Pons (tissue), 1 donor: ENCODE data around the gene ALPL.
A peak's percentile ranks its signal among the peaks of the same experiment; 100 is the strongest.
"Not testable (repeated sequence)": the region's sequence is repeated elsewhere in the genome, so short reads cannot be mapped to it uniquely, and the experiment has no call there.

Source experiments
- DNase-seq: peaks from one replicate; pipeline ENCODE4 v3.0.0-alpha.2; 2016; ENCODE audit warnings: low spot score

Gene ALPL

DNA sequence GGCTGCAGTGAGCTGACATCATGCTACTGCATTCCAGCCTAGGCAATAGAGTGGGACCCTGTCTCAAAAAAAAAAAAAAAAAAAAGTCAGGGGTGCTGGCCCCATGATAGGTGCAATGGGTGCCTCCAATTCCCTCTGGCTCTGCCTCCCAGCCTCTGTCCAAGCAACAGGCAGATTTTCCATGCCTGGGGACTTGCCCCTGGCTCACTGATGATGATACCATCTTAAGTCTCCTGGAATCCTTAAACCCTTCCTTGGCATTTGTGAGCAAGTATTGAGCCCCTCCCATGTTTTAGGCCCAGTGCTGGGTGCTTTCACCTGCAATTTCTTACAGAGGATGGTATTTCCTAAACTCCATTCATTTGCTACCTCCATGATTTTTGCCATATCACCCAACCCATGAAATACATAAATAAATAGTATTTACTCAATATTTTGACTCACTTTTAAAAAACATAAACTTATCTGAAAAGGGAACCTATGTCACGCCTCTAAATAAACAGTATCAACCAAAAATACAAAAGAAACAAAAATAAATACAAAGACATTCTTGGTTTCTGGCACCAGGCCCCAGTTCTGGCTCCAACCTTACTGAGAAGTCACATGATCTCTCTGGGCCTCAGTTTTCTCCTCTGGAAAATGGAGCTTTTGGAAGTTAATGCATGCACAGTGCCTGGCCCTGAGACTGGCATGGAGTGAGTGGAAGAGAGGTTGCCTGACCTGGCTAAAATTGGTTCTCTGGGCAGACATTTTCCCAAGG, 1.5 kb upstream of the ALPL start:
- DNase-seq: no peak

DNA sequence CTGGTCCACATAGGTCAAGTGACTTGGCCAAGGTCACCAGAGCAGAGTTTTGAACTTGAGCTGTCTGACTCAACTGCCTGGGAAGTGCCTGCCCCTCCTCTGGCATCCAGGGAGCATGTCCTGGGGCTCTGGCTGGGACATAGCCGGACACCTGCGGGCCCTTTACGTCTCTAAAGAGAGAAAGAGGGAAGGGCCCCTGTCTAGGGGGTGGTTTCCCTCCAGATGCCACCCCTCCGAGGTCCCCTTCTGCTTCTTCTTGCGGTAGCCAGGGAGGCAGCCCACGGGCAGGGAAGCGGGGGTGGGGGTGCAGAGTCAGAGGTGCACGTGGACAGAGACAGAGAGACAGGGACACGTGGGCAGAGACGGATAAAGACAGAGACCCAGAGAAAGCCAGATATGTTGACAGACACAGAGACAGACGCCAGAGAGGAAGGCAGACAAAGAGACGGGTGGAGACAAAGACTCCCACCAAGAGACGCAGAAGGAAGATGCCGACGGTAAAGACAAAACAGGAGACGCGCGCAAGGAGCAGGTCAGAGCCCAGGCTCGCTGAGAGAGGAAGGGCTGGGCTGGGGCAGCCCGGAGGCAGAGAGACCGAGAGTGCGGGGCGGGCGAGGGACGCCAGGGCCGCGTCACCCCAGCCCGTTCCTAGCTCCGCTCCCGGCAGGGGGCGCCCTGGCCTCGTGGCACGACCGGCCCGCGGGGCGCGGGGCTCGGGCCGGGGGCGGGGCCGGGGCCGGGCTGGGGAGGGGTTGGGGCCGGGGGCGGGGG, 458 bp upstream of the ALPL start:
- no peak for DNase-seq

DNA sequence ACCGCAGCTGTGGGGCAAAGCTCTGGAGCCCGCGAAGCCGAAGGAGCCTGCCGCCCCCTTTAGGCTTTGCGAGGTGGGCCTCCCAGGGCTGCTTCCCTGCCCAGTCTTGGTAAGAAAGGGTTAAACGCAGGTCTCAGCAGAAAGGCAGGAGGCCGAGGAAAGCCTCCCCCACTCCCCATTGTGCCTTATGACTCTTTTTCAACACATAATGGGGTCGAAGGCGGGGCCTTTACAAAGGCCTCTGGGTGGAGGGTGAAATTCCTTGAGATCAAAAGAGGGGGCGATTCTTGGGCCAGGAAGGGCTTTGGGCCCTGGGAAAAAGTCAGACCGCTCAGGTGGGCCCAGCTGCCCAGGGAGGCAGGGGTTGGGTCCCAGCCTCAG, 880 bp downstream of the ALPL start:
- DNase-seq: no peak

DNA sequence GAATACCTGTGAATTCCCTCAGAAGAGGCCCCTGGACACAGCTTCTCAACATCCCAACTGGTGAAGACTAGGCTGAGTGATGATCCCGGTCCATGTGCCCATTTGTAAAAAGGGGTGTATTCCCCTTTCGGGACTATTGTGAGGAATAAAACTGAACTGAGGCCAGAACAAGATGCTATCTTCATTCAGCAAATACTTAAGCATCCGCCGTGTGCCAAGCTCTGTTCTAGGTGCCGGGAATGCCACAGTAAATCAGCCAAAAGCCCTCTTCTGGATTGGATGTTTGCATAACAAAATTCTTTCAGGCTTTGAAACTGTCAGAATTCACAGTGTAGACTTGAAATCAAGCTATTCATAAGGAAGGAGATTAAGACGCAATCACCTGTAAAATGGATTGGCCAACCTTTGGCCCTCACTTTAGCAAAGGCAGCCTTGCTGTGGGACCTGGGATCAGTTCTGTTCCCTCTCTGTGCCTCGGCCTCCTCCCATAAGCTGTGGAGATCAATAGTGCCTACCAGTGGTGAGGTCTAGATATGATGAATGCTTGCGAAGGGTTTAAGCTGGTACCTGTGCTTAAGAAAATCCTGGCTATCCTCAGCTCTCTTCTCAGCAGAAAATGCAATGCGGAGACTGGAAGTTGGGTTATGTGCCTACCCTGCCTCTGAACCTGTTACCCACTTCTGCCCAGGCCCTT, 1.8 kb downstream of the ALPL start:
- DNase-seq: no peak

DNA sequence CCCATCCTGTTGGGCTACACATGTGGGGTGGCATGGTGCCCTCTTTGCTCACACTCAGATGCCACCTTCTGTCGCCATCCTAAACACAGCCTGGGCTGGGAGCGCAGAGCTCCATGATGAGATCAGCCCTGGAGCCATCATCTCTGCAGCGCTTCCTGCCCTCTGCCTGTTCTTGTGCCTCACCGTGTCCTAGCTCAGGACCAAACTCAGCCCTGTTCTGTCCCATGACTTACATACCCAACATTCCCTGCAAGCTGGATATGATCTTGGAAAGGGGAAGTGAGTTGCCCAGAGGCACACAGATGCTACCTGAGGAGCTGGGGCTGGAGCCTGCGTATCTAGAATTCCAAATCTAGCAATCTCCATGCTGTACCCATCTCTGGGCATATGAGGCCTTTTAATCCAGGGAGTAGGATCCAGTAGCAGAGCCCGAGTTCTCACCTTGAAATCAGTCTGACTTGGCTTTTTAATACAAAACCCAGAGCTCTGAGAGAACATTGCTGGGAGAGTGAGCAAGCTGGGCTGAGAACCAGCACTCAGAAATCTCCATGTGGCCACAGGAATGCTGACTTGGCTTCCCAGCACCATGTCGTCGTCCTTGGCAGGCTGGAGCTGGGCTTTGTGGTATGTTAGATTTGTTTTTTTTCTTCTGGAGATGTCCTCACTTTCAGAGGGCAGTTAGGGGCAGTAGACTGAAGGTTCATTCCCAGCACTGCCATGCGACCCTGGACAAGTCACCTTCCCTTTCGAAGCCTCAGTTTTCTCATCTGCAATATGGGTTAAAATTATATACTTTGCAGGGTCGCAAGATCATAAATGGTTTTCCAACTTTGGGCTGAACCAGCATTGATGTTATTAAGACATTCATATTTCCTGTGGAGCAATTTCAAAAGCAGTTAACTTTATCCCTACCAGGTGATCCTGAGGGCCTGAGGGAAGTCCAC, 2.6 kb downstream of the ALPL start:
- peak; percentile 17 for DNase-seq

DNA sequence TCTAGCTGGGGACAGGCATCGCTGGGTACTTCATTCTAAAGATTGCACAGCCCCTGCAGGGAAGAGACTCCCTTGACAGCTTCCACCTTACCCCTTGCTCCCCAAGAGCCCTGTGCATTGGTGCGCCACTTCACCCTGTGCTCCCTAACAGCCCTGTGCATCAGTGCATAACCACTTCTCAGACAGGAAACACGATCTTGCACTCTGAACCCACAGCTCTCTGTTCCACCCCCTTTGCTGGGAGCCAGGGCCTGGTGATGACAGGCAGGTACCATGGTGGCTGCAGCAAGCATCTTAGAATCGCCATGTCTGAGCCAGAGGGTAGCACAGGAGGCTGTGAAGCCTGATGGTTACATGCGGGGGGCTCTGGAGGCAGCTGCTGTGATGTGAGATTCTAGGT, 5.0 kb downstream of the ALPL start:
- no peak for DNase-seq

DNA sequence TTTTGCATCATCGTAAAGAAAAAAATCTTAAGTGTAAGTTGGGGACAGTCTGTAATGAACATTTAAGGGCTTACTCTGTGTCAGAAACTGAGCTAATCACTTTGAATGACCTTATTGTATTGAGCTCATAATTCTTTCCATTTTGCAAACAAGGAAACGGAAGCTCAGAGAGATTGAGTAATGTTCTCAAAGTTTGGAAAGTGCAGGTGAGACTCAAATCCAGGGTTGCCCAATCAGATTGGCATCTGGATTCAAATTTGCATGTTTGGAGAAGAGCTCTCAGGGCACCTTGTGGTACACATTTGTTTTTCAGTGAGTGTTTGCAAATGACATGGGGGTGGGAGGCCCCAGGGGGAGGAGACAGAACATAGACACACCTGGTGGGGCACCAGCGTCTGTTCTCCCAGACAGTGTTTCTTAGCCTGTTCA, 8.0 kb downstream of the ALPL start:
- DNase-seq: no peak

DNA sequence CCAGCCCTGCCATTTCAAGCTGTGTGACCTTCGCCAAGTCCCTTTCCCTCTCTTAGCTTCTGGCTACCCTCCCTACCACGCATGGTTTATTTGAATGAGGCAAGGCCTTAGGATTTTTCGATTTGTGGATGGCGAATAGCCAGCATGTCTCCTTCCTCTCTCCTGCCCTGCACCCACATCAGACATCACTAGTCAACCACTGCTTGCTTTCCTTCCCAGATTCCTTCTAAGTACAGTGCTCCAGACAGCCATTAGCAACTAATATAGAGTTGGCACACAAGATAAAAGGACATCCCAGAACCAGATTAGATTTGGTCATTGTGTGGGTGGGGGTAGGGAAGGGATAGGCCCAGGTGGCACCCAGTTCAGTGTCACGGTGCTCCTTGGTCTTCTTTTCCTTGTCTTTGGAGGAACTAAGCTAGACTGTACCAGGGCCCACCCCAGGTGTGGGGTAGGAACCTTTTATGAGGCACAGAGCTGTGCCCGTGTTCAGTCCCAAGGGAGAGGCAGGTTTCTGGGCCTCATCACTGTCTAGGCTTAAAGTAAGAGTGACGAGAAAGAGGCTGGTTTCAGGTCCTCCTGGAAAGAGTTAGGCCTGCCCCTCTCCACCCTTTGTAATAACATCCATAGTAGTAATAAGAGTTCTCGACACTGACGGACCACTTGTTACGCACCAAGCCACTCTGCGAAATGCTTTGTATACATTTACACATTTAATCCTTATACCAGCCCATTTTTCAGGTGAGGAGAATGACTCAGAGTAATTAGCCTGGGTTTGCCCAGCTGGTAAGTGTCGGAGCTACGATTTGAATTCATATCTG, 8.6 kb downstream of the ALPL start:
- DNase-seq: no peak

DNA sequence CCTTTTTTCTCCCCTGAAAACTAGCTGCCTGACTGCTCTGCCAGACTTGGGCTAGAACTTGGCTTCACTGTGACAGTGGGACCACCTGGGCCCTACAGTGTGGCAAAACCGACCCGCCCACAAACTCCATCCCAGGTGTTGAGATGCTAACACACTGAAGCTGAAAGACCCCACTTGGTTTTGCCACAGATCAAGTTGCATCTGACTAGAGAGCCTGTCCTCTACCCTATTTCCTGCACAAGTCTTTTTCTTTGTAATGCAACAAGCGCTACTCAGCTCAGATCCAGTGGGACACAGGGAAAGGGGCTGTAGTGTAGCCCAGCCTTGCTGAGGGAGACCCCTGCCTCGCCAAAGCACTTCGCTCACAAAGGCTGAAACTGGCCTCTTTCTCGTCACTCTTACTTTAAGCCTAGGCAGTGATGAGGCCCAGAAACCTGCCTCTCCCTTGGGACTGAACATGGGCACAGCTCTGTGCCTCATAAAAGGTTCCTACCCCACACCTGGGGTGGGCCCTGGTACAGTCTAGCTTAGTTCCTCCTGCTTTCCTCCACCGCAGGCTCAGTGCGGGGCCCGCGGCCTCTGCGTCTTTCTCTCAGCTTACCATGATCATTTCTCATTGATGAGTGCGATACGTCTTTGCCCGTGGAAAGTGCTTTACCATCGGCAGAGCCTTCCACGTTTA, 9.7 kb downstream of the ALPL start:
- DNase-seq: no peak

DNA sequence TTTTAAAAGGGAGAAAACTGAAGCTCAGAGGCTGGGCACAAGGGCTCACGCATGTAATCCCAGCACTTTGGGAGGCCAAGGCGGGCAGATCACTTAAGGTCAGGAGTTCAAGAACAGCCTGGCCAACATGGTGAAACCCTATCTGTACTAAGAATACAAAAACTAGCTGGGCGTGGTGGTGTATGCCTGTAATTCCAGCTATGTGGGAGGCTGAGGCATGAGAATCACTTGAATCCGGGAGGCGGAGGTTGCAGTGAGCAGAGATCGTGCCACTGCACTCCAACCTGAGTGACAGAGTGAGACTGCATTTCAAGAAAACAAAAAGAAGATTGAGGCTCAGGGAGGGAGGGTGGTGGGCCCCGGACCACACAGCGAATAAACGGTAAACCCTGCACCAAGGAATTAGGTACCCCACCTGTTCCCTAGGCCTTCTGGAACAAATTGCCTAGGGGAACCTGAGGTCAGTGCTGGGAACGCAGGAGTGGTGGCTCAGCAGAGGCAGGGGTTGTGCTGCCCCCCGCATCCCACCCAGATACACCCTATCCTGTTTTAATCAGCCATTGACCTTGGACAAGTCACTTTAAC, 10.4 kb downstream of the ALPL start:
- not testable (repeated sequence) for DNase-seq

DNA sequence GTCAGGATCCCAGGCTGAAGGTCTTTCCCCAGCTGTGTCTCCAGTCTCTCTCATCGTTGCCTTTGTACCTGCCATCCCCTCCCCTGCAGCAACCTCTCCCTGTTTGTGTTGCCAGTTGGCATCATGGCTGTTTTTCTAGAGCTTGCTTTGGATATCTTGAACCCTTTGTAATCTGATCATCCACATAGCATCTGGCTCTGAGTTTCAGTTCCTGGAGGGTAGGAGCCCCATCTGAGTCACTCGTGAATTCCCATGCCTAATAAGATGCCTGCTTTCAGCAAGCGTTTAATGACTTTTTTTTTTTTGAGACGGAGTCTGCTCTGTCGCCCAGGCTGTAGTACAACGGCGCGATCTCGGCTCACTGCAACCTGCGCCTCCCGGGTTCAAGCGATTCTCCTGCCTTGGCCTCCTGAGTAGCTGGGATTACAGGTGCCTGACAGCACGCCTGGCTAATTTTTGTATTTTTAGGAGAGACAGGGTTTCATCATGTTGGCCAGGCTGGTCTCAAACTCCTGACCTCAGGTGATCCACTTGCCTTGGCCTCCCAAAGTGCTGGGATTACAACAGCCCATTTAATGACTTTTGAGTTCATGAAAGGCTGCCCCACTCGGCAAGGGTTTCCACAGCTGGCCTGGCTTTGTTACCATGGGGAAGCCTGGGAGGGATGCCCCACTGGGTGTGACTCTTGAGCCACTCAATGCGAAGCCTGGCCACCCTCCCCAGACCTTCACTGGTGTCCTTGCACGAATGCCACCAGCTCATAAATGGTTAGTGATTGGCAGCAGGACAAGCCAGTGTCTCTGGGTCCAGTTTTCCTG, 11.9 kb downstream of the ALPL start:
- DNase-seq: no peak

DNA sequence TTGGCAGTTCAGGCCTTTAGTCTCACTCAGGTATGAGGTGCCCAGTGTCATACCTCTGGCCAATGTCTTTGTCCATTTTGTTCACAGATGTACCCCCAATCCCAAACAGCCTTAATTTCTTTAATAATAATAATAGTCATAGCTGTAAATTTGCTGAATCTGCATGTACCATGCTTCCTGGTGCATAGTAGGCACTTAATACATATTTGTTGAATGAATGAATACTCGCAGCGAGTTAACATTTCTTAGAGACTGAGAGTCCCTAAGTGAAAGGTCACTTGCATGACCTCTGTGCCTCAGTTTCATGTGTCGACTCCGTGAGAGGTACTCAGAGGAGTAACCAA, 12.5 kb downstream of the ALPL start:
- no peak for DNase-seq

DNA sequence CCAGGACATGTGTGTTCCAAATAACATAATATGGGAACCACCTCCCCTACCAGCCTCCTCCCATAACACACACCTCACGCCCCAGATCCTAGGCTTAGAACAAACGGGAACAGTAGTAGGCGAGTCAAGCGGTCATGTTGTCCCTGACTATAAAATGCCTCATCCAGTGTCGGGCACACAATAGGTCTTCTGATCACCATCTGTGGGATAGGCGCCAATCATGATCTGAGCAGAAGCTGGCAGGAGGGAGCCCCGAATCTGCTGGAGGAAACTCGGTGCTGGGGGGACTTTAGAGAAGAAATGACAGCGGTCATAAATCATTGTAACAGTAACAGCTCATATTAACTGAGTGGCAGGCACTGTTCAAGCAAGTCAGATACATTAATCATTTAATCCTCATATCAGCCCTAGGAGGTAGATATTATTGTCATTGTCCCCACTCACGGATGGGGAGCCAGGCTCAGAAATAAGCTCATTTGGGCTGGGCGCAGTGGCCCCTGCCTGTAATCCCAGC, 13.4 kb downstream of the ALPL start:
- no peak for DNase-seq

DNA sequence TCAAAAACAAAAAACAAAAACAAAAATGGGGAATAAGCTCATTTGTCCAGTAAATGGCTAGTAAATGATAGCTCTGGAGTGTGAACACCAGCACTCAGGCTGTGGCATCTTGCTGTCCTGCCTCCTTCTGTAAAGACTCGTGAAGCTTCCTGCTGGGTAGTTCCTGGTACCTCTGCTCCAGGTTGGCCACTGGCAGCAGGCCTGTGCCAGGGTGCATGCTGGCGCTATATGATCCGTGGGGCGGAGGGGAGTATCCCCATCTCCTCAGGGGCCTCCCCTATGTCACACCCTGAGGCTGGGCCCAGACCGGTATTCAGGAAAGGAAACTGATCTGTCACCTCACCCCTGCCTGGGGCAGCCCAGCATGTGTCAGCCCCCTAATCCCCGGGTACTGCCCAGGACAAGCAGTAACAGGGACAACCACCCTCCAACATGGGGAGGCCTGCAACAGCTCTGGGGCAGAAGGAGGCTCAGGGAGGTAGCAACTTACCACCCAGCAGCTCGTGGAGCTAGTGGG, 14.1 kb downstream of the ALPL start:
- DNase-seq: no peak

DNA sequence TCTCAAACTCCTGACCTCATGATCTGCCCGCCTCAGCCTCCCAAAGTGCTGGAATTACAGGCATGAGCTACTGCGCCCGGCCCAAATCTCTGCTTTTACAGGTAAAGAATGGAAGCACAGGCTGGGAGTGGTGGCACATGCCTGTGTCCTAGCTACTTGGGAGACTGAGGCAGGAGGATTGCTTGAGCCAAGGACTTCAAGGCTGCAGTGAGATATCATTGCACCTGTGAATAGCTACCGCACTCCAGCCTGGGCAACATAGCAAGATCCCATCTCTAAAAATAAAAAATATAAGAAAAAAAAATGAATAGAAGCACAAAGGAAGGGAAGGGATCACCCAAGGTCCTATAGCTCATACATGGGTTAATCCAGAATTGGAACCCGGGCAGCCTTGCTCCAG, 15.0 kb downstream of the ALPL start:
- no peak for DNase-seq

DNA sequence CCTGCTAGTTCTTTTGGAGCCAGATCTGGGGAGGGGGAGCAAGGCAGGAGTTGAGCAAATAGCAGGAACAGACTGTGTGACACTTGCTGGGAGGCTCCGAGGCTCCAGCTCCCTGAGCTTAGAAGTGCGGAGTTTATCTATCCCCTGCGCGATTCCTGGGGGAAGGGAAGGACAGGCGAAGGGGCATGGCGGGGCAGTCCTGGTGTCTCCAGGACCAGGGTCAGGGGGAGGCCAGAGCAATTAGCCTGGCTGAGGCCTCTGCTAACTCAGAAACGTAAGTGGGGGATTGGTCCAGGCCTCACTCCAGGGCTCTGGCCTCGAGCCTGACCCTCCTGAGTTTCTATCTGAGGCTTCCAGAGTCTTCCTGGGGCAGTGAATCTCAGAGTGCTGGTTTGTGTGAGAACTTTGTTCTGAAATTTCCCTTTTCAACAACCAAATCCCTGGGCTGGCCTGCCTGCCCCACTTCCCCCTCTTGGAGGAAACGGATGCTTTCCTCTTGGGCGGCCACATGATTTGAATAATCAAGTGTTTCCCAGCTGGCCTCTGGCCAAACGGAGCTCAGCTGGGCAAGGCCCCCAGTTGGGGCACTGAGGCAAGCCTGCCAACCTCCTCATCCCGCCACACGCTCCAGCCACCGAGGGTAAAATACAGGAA, 15.6 kb downstream of the ALPL start:
- peak; percentile 55 for DNase-seq

DNA sequence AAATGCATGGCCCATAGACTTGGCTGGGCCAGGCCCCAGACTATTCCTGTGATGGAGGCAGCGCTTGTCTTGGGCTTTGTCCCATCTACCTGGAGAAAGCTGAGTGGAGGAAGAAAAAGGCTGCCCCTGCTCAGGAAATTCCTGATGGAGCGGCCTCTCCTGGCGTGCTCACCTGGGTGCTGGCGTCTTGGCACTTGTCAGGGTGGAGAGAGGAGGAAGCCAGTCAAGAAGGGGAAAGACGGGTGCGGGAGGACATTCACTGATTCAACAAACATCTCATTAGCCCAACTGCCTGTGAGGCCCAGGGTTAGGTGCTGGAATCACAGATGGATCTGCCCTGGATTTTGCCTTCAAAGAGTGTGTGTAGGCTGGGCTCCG, 16.1 kb downstream of the ALPL start:
- DNase-seq: no peak

DNA sequence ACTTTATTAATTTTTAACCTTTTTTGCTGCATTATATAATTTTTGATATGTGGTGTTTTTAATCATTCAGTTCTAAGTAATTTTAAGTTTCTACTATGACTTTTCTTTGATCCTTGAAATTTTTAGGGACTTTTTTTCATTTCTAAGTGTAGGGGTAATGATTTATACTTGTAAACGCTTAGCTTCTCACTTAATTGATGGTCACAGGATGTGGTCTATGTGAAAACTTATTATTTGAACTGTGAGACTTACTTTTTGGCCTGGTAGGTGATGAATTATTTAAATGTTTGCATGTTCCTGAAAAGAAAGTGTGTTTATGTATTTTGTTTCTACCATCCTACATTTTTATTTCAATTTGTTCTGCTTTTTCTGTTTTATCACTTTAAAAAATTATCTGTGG, 17.2 kb downstream of the ALPL start:
- no peak for DNase-seq
